Esophagus muscularis mucosa (tissue), 4 donors: ENCODE results near the gene DNAH12.
"Not testable (repeated sequence)": the region's sequence is repeated elsewhere in the genome, so short reads cannot be mapped to it uniquely, and the experiment has no call there.

Experiments
- CTCF ChIP-seq, 3 experiments: fragments of 200-600 bp in 2 of 3; fragments of 450-650 bp in 1 of 3; sonication (generic) in 2 of 3; IDR thresholded peaks; one replicate each; pipeline ENCODE4 v1.5.1; 2017 to 2019; ENCODE audit warnings: antibody characterized with exemption in 3 of 3, mild to moderate bottlenecking in 2 of 3, moderate library complexity in 1 of 3
- EP300 ChIP-seq: sonication (generic); formaldehyde crosslinking; IDR thresholded peaks from one replicate; pipeline ENCODE4 v1.6.1; 2017; ENCODE audit warnings: antibody characterized with exemption
- POLR2A ChIP-seq: fragments of 450-650 bp; IDR thresholded peaks from one replicate; pipeline ENCODE4 v1.6.1; 2017; ENCODE audit warnings: antibody characterized with exemption, moderate library complexity, mild to moderate bottlenecking, low read depth

DNA sequence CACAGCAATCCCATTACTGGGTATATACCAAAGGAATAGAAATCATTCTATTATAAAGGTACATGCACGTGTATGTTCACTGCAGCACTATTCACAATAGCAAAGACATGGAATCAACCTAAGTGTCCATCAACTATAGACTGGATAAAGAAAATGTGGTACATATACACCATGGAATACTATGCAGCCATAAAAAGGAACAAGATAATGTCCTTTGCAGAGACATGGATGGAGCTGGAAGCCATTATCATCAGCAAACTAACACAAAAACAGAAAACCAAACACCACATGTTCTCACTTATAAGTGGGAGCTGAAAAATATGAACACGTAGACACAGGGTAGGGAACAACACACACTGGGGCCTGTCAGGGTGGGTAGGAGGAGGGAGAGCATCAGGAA lies 179.1 kb downstream of the DNAH12 start:
- not testable (repeated sequence) for TF ChIP-seq CTCF (IDR thresholded peaks at IDR 0.05); POLR2A; EP300
